Astrocyte of the spinal cord (primary cell): ENCODE measurements around the gene ETNPPL.

ENCODE experiments used
- DNase-seq: peaks from one replicate; pipeline ENCODE4 v3.0.0; 2011; ENCODE audit warnings: low read depth, low spot score
- H3K4me3 ChIP-seq: 2 replicates; pipeline ENCODE4 v1.5.1; 2011; ENCODE audit warnings: low read depth, mild to moderate bottlenecking, low read length, moderate library complexity
- in situ Hi-C: cut with HindIII; loops from 2 replicates; pipeline ENCODE4 v1.10.0; 2017; ENCODE audit warnings: low sequenced_read_pairs
- TF ChIP-seq, protein P1 (sequence below): IDR thresholded peaks from 2 replicates; pipeline ENCODE4 v1.5.1; 2012; ENCODE audit warnings: low read depth, mild to moderate bottlenecking, low read length, inconsistent platforms

Gene ETNPPL

DNA sequence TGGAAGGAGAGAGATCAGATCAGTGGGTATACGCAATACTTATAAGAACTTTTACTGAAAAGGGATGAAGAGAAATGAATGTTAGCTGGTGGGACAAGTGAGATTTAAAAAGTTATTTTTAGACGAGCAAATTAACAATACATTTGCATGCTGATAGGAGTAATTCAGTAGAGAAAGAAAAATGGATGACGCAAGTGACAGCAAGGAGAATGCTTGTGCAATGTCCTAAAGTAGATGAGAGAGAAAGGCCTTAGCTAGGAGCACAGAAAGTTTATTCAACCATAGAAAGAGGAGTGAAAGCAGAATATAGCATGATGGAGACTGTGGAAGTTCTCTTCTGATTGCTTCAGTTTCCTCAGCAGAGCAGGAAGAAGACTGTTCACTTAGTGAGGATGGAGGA is 66.7 kb downstream of the ETNPPL start:
- in situ Hi-C loops = no loop called here
- H3K4me3 ChIP-seq = no peak overlapping the region
- TF ChIP-seq, protein P1, sequence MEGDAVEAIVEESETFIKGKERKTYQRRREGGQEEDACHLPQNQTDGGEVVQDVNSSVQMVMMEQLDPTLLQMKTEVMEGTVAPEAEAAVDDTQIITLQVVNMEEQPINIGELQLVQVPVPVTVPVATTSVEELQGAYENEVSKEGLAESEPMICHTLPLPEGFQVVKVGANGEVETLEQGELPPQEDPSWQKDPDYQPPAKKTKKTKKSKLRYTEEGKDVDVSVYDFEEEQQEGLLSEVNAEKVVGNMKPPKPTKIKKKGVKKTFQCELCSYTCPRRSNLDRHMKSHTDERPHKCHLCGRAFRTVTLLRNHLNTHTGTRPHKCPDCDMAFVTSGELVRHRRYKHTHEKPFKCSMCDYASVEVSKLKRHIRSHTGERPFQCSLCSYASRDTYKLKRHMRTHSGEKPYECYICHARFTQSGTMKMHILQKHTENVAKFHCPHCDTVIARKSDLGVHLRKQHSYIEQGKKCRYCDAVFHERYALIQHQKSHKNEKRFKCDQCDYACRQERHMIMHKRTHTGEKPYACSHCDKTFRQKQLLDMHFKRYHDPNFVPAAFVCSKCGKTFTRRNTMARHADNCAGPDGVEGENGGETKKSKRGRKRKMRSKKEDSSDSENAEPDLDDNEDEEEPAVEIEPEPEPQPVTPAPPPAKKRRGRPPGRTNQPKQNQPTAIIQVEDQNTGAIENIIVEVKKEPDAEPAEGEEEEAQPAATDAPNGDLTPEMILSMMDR = no peak
- DNase-seq = no peak

- no peak for DNase-seq
- TF ChIP-seq, protein P1 = no peak
- H3K4me3 ChIP-seq = no peak overlapping the region
- in situ Hi-C loops = no loop called here
These were observed 67.8 kb downstream of the ETNPPL start for GRCh38 chr4:108695062-108695461.

DNA sequence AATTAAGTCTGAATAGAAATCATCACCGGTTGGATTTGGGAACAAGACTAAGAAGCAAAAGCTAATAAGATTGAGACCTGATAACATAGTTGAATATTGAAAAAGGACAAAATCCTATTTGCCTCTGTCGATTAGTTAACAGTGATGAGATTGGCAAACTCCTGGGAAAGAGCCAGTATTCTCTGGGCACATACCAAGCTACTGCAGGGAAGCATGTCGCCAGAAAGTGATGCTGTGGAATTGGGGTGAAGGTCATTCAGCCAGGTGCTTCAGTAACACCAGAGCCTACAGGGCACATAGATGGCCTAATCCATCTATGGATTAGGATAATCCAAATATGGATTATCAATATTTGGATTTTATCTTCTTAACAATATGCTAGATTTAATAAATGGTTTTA is 68.4 kb downstream of the ETNPPL start:
- in situ Hi-C loops = no loop called here
- DNase-seq = no peak
- H3K4me3 ChIP-seq = no peak overlapping the region
- TF ChIP-seq, protein P1 = no peak

DNA sequence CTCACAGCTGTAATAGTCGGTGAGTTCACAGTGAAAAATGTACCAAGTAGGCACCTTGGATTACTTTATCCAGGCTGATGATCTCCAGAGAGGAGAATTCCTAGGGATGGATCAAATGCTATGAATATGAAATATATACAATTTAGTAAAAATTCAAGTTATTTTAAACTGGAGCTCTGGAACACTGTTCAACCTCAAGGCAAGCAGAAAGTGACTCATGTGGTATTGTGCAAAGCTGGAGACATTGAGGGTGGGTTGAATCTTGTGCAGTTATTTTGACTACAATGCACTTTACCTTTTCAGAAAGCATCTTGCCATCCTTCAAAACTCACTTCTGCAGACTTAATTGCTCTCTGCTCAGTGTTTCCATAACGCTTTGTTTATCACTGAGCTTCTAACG is 69.0 kb downstream of the ETNPPL start:
- TF ChIP-seq, protein P1 = no peak
- H3K4me3 ChIP-seq = no peak overlapping the region
- DNase-seq = no peak
- in situ Hi-C loops = no loop called here

DNA sequence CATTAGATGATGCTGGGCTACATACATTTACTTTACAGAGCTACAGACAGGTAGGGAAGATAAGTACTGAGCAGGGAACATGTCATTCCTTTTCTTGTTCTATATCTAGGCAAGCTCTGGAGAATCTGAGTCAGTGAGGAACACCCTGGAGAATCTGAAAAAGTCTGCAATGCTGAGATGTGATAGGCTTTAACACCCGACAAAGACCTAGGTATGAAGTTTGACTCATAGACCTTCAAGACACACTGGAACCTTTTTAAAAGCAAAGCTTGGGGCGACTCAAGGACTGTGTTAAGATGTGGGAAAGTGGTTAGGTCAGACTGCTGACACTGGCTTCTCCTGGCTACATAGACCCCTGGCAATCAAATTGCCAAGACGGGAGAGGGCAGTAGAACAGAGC is 69.6 kb downstream of the ETNPPL start:
- TF ChIP-seq, protein P1 = no peak
- in situ Hi-C loops = no loop called here
- no peak overlapping the region for H3K4me3 ChIP-seq
- no peak for DNase-seq
